Effector CD8-positive, alpha-beta T cell (primary cell): ENCODE results near the gene HJURP.

Experiments used
- DNase-seq: peaks from one replicate; lab custom pipeline; 2025; lab: John Stamatoyannopoulos, UW

Gene HJURP

DNA sequence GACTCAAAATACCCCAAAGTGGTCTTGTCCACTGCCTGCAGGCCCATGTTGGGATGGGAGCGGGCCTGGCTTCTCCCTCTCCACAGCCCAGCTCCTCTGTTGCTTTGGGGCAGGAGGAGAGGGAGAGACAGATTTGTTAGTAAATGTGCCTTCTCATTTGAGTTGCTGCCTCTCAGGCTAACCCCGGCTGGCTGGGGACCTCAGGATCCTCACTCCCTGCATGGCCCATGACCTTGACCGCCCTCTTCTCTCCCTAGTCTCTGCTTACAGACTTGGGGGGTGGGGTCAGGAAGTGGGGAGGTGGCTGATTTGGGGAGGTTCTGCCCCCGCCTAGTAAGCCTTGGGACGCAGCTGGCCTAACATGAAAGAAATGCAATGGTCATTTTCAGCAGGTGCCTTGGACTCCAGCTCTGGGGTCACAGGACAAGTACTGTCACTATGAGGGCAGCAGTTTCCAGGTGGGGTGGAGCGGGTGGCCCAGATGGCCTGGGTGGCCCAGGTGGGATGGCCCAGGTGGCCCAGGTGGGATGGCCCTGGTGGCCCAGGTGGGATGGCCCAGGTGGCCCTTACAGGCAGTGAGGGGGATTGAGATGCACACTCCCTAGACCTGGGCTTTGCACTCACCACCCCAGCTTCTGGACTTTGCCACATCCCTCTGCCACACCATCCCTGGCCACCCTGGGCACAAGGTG, 24.1 kb downstream of the HJURP start:
- DNase-seq = no peak

DNA sequence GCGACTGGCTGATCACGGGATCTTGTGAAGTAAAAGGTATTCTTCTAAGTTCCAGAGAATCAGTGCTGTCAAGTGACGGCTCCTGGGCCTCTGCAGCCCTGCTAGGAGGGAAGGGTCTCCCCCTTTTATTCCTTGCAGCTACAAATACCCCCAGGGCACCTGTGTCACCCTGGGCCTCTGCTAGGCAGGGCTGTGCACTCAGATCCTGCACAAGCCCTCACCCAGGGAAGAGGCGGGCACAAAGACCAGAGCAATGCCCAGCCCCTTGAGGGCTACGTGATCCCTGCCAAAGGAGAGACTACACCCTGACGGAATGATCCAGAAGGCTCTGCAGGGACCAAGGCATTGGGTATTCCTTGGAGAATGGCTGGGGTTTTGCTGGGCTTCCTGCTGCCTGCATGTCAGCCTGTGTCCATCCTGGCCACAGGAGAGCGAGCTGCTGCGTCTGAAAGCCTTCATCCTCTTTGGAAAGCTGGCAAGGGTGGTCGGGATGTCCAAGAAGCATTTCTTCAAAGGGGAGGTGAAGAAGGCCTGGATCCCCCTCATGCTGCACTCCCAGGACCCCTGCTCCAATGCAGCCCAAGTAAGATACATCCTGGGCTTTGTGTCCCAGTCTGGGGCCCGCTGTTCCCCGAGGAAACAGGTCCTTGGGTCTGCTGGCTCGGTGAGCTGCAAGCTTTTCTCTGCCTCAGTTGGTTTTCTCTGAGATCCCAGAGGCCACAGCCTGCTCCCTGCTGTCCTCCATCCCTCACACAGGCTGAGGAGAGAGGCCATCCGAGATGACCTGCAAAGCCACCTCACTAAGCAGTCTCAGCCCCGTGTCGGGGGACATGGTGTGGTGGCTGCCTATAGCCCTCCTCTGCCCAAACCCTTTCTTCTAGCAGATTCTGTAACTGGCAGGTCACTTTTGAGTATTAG, 24.9 kb downstream of the HJURP start:
- no peak for DNase-seq

DNA sequence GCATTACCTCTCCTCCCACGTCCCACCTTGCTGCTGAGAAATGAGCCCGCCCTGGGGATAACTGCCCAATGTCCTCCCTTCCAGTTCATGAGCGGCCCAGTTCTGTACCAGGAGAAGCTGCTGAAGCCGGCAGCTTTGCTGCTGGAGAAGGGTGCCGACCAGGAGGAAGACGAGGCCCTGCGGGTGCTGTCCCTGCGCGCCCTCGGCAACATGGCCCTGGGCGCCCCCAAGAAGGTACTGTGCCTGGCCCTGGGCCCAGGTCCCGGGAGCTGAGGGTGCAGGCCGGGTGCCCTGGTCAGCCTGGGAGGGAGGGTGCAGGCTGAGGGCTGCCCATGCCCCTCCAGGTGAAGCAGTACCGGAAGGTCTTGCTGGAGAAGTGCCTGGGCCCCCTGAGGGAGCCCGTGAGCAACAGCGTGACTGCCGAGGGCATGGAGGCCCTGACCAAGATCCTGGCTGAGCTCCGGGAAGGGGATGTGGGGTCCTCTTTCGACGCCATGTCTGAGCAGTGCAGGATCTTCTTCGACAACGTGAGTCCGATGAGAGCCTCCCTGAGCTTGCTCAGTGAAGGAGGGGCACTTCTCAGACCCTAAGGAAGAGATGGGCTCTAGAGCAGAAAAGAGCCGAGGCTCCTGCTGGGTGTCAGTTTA, 25.7 kb downstream of the HJURP start:
- no peak for DNase-seq

DNA sequence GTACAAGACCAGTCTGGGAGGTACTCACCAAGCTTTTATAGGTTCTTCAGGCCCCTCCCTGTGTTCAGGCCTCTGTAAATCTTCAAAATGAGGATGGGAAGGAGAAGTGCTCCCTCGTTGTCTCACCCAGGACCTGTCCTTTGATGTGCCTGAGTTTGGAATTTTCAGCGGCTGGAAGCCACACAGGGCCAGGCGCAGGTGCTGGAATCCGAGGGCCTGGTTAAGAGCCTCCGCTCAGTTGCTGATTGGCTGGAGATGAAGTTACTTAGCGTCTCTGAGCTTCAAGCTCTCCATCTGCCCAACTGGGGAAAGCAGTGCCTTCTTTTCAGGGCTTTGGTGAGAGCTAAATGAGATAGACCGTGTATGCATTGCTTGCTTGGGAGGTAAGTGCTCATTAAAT, 30.0 kb downstream of the HJURP start:
- no peak for DNase-seq

DNA sequence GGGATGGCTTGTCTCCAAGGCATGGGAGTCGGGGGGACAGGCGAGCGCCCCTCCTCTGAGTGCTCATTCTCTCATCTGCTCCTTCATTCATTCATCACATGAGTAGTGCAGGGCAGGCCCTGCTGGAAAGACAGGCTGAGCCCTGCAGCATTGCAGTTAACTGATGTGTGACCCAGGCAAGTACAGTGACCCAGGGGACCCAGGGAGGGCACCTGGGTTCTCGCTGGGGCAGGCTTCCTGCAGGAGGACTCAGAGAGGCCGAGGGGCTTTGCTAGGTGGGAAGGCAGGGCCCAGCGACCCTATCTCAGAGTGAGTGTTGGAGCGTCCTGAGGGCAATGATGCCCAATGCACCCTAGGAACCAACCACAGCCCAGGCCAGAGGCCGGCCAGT, 30.6 kb downstream of the HJURP start:
- no peak for DNase-seq

DNA sequence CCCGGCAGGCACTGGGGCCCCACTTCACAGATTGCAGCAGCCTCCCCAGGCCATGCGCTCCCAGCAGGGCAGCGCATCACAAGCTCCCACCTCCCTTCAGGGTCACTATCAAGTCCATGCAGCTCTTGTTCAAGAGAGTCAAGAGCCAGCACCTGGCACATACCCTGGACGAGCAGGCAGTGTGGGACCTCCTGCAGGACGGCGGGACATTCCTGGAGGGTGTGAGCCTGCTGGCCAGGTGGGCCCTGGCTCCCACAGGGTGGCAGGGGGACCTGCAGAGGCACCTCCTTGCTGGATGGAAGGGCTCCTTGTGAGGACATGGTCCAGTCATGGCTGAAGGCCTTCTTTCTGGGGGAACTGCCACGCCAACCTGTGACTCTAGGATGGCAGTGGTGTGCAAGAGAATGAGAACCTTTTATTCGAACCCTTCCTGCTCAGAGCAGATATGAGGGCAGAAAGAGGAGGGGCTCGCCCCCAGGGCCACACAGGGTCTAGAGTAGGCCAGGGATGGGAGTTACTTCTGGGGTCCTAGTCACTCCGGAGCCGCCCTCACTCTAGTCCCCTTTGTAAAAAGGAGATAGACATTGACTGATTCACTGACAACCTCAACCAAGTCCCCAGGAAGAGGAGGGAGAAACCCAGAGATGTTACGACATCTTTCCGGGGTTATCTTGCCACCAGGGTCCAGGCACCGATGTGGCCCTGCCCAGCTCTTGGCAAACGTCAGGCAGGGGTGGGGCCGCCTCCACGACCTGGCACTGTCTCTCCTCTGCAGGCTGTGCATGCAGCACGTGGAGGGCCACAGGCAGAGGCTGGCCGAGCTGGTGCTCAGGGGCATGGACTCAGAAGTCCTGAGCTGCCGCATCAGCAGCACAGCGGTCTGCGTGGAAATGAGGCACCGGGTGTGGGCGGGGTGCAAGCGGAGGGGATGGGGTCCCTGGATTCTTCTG, 31.3 kb downstream of the HJURP start:
- no peak for DNase-seq

DNA sequence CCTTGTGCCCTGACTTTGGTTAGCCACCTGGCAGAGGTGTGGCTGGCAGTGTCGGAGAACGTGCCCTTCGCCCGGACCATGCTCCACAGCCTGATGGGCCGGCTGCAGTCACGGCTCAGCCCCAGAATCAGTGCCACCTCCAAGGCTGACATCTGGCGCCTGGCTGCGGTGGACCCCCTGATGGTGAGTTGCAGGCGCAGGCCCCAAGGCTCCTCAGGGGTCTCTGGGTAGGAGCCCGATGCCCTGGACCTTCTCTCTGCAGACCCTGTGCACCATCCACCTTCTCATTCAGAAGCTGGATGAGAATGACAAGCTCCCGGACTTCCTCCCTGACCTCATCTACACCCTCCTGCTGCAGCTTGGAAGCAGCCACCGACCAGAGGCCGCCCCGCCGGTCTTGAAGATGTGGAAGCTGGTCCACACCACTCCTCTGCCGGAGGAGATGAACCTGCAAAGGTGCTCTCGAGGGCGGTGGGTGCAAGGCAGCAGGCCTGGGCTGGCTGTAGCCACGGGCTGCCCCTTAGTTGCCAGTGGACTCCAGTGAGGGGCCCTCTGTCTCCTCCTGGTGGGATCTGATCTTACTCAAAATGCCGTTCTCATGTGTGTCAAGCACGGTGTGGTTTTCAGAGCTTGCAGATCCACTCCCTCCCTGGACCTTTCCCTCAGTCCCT, 32.1 kb downstream of the HJURP start:
- no peak for DNase-seq

DNA sequence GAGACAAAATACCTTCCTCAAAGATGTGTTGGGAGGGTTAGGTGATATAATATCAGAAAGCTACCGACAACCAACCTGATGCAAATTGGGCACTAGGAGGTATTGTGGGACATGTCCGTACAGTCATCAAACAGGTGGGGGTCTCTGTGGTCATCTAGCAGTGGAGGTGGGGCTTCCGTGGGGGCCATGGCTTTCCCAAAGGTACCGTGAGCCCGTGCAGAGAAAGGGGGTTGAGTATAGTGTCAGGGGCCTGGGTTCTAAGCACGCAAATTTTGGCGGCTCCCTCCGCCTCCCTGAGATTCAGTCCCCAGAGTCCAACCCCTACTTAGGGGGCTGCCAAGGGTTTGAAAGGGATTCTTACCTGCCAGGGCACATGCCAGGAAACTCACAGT, 32.6 kb downstream of the HJURP start:
- DNase-seq = no peak

DNA sequence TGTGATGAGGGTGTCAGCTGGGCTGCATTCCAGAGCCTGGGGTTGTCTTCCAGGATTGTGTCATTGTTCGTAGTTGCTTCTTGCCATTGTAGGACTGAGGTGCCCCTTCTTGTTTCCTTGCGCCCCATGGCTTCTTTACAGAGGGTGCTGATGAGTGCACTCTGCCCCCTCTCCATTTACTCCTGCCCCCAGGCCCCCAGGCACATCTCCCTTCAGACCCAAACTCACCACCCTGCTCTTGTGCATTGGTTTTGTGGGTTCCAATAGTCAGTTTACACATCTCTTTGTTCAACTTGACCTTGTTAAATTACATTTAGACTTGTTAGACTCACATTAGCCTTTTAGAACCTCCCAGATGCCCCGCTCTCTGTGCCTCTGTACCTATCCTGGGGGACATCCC, 33.1 kb downstream of the HJURP start:
- DNase-seq = no peak

DNA sequence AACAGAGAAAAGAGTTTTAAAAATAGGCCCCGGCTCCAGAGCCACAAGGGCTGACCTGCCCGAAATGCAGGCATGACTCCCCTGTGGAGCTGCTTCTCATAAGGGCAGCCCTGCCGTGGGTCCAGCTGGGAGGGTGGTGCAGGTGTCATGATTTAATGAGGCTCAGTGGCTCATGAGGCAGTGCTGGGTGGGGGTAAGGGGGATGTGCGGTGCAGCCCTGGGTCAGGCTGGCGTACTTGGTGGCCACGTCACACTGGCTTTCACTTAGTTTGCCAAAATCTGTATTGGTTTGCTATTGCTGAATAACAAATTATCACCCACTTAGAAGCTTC, 33.6 kb downstream of the HJURP start:
- DNase-seq = no peak

DNA sequence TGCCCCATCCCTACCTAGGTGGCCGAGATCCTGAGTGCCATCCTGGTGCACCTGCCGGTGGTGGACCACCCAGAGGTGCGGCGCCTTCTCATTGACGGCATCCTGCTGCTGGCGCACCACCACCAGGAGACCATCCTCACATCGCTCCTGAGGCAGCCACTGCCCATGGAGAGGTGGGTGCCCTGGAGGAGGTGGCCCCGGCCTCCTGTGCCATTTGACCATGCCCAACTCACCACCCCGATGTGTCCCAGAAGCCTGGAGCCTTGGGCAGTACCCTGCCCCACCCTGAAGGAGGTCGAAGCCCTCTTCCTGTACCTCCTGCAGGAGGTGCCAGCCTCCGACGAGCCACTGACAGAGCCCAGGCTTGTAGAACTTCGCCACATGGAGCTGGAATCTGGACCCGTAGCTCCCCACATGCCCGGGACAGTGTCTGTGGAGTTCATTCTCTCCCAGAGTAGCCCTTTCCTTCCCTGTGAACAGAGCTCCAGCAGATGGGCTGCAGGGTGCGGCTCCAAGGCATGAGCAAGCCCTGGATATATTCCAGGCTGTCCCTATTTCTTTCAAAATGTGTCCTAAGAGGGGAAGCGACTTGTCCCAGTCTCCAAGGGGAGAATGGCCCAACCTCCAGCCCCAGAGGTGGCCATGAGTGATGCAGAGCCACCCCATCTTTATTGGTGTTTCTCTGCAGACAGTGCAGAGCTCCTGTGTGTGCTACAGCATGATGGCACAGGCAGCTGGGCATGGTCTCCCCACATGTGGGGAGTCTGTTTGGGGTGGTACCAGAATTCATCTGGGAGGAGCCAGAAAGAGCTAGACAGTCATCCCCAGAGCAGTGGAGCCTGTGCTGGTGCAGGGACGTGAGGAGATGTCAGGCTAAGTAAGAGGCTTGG, 34.2 kb downstream of the HJURP start:
- DNase-seq = no peak

DNA sequence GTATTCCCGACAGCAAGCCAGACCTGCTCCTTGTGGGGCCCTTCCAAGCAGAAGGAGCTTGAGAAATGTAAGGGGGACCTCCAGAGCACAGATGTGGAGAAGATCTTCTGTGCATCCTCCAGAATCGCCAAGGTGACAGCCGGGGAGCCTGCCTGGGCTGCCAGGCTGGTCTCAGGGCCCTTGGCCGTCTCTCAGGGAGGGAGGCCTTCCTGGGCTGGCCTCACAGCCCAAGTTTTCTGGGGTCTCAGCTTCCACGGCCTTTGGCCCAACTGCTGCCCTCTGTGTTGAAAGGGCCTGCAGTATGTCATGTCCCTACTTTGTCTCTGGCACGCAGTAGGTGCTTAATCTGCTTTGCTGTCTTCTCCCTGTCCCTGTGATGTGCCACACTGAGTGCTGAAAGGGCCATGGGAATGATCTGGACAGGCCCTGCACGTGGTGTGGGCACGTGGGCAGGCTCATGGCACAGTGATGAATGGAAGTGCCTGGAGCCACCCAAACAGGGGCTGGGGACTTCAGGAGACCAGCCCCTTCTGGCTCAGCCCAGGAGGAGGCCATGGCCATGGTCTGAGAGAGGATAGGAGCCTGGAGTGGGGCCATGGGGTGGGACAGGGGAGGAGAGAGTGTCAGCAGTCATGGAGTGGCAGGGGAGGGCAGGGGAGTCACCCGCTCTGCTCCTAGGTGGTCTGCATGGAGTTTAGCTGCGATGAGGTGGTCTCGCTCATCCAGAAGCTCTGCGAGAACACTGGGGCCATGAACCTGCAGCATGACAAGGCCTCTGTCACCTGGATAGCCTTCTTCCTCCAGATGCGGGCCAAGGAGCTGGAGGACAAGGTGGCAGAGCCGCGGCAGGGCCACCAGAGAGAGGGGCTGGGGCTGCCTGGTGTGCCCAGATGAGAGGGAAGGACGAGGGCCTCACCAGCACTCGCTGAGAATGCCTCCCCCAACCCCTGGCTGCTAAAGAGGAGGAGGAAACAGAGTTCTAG, 35.4 kb downstream of the HJURP start:
- no peak for DNase-seq

DNA sequence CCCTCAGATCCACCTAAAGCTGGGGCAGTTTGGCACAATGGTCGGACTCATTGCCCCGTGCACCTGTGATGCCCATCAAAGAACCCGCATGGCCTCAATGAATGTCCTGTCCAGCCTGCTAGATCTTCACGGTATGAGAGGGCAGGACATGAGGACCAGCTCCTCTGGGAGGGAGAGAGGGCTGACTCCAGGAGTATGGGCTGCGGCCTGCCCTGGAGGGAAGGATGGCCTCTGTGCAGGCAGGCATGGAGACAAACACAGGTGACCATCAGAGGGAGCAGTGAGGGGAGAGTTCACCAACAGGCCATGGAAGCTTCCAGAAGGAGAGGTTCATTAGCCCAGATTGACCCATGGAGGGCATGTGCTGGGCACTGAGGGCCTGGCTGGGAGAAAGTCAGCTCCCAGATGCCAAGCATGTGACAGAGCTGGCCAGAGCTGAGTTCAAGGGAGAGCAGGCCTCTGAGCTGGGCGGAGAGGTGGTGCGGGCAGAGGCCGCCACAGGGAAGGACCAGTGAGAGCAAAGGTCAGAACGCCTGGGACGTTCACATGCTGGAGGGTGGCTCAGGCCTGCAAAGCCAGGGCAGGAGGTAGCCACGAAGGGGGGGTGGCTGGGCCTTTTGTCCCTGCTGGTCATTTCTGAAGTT, 36.2 kb downstream of the HJURP start:
- DNase-seq = no peak

DNA sequence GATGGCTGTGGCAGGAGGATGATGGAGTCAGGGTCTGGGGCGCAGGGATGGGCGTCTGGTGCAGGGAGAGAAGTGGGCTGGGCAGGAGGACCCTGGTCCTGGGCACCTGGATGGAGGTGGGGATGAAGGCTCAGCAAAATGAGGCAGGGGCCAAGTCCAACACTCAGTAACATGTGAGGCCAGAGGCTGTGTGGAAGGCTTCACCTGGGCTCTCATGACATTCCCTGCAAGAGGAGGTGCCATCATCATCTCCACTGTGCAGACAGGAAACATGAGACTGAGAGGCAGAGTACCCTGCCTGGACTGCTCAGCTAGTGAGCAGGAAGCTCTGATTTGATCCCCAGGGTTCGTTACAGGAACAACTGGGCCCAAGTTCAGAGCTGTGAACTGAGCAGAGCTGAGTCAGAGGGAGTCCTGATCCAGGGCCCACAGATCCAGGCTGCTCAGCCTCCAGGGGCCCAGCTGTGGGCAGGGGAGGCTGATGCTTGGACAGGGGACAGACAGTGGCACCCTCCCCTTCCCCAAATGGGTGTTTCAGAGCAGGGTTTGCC, 36.9 kb downstream of the HJURP start:
- no peak for DNase-seq

DNA sequence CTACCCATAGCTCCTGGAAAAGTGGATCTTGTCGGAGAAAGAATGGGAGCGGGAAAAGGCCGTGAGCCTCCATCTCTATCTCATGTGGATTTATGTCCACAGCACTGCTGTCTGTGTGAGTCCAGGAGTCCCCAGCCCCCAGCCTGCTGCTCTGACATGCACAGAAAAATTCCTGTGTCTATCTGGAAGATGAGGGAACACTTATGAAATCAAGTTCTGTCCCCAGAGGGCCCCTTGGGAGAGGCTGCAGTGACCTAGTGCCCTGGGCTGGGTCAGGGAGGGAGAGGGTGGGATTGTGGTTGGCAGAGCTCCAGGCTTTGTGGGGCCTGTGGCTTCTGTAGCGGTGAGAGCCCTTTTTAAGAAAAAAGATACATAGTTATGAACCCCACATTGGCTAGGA, 37.6 kb downstream of the HJURP start:
- no peak for DNase-seq

DNA sequence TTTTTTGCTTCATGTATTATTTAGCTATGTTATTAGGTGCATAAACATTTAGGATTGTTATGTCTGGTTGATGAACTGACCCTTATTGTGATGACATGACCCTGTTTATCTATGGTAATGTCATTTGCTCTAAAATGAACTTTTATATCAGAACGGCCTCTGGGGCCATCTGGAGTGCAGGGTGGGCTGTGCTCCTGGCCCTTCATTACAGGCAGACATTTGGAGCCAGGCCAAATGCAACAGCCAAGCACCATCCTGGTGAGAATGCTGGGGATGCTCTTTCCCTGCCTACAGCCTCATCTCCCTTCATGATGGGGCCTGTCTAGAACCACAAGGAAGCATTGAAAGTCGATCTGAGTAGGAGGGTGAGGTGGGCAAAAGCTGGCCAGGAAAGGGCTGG, 38.0 kb downstream of the HJURP start:
- no peak for DNase-seq

DNA sequence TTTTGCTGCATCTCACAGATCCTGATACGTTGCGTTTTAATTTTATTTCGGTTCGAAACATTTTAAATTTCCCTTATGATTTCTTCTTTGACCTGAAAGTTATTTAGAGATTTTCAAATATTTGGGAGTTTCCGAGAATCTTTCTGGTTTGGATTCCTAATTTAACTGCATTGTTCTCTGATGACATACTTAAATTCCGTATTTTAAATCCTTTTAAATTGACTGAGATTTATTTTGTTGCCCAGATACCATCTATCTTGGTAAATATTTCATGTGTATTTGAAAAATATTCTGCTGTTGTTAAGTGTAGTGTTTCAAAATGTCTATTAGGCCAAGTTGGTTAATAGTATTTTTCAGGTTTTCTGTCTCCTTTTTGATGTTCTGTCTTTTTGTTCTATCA, 38.5 kb downstream of the HJURP start:
- DNase-seq = no peak
